DND-41 (cell line): ENCODE results near the gene CPNE5.

Experiments used
- ATAC-seq: fragments of 200-7000 bp; cut with Tn5 transposase; 3 replicates; pipeline ENCODE4 v1.9.1; 2021; ENCODE audit warnings: low read depth; ENCODE audit not compliant: insufficient read depth
- DNase-seq: peaks from one replicate; pipeline ENCODE4 v3.0.0-alpha.2; 2020
- H2AFZ ChIP-seq: 2 replicates; pipeline ENCODE4 v1.6.0; 2012; ENCODE audit warnings: low read depth, low read length
- H3K27ac ChIP-seq: 2 replicates; pipeline ENCODE4 v1.5.1; 2012; ENCODE audit warnings: low read length, inconsistent platforms
- H3K27me3 ChIP-seq: fragments of 200-600 bp; sonication (generic); 2 replicates; pipeline ENCODE4 v1.6.0; 2012; ENCODE audit warnings: low read length, mild to moderate bottlenecking, inconsistent platforms; ENCODE audit not compliant: insufficient read depth, poor library complexity
- H3K36me3 ChIP-seq: 2 replicates; pipeline ENCODE4 v1.5.1; 2012; ENCODE audit warnings: low read length, inconsistent platforms; ENCODE audit not compliant: insufficient read depth
- H3K4me1 ChIP-seq: 2 replicates; pipeline ENCODE4 v1.5.1; 2012; ENCODE audit warnings: mild to moderate bottlenecking, low read length; ENCODE audit not compliant: insufficient read depth
- H3K4me2 ChIP-seq: 2 replicates; pipeline ENCODE4 v1.6.0; 2012; ENCODE audit warnings: mild to moderate bottlenecking, moderate library complexity, low read length, inconsistent platforms; ENCODE audit not compliant: insufficient read depth
- H3K4me3 ChIP-seq, 2 experiments: fragments of 200-600 bp in 1 of 2; shearing (Covaris generic) in 1 of 2; 2 replicates each; pipeline ENCODE4 v1.5.1; 2012 to 2016; ENCODE audit warnings: inconsistent platforms in 2 of 2, low read length in 2 of 2, mild to moderate bottlenecking in 2 of 2, low read depth in 1 of 2, moderate library complexity in 1 of 2
- H3K79me2 ChIP-seq: 2 replicates; pipeline ENCODE4 v1.6.0; 2012; ENCODE audit warnings: low read length, inconsistent platforms; ENCODE audit not compliant: insufficient read depth
- H3K9ac ChIP-seq: 2 replicates; pipeline ENCODE4 v1.6.0; 2012; ENCODE audit warnings: low read depth, mild to moderate bottlenecking, inconsistent platforms, low read length, moderate library complexity
- H3K9me3 ChIP-seq: 2 replicates; pipeline ENCODE4 v1.5.1; 2012; ENCODE audit warnings: low read length, moderate library complexity, mild to moderate bottlenecking, inconsistent platforms; ENCODE audit not compliant: insufficient read depth, severe bottlenecking
- H4K20me1 ChIP-seq: 2 replicates; pipeline ENCODE4 v1.6.0; 2012; ENCODE audit warnings: low read length; ENCODE audit not compliant: insufficient read depth
- CTCF ChIP-seq: IDR thresholded peaks from 2 replicates; pipeline ENCODE4 v1.5.1; 2012; ENCODE audit warnings: borderline replicate concordance, low read length, moderate library complexity, mild to moderate bottlenecking; ENCODE audit not compliant: poor library complexity, severe bottlenecking; ENCODE audit errors: extremely low read depth
- EZH2 ChIP-seq: IDR thresholded peaks from 3 replicates; pipeline ENCODE4 v1.6.1; 2012; ENCODE audit warnings: borderline replicate concordance, low read depth, mild to moderate bottlenecking, moderate library complexity, low read length, inconsistent platforms; ENCODE audit not compliant: severe bottlenecking

Gene CPNE5

GRCh38 chr6:36722365-36722764 is 116.9 kb downstream of the CPNE5 start:
- no peaks in the 10 kb centered on the region for H3K9me3 ChIP-seq
- DNase-seq (no peak), ATAC-seq (no peak)
- H3K4me3 ChIP-seq: no peak overlapping the region
- no peak overlapping the region for H3K27ac ChIP-seq
- H3K4me1 ChIP-seq: peaks cover under 1% of the 10 kb centered on the region; the same call in 1 of the 2 replicates
- no peaks in the 10 kb centered on the region for H4K20me1 ChIP-seq
- H3K79me2 ChIP-seq: no peaks in the 10 kb centered on the region
- no peaks in the 10 kb centered on the region for H3K36me3 ChIP-seq
- no peak overlapping the region for H2AFZ ChIP-seq
- H3K9ac ChIP-seq: no peak overlapping the region
- no peak overlapping the region for H3K4me2 ChIP-seq
- TF ChIP-seq CTCF: no peak
- TF ChIP-seq EZH2: no peak
- H3K27me3 ChIP-seq: no peaks in the 10 kb centered on the region

- DNase-seq: no peak
- Histone ChIP-seq H3K27me3 (no peaks in the 10 kb centered on the region), H3K4me3 (no peak overlapping the region), H2AFZ (no peak overlapping the region), H3K27ac (no peak overlapping the region), H3K4me1 (no peaks in the 10 kb centered on the region), H3K9ac (no peak overlapping the region), H3K4me2 (no peak overlapping the region), H3K36me3 (no peaks in the 10 kb centered on the region), H3K79me2 (no peaks in the 10 kb centered on the region), H3K9me3 (no peaks in the 10 kb centered on the region), H4K20me1 (no peaks in the 10 kb centered on the region)
- TF ChIP-seq EZH2: no peak
- no peak for TF ChIP-seq CTCF
- ATAC-seq: no peak
Observed at GRCh38 chr6:36721369-36722140, 117.7 kb downstream of the CPNE5 start.

GRCh38 chr6:36720251-36721141 is 118.7 kb downstream of the CPNE5 start:
- Histone ChIP-seq H3K27ac (no peak overlapping the region), H3K36me3 (no peaks in the 10 kb centered on the region), H3K27me3 (no peaks in the 10 kb centered on the region), H3K9ac (no peak overlapping the region), H4K20me1 (no peaks in the 10 kb centered on the region), H3K79me2 (no peaks in the 10 kb centered on the region), H3K4me3 (no peak overlapping the region), H2AFZ (no peak overlapping the region), H3K4me1 (no peaks in the 10 kb centered on the region), H3K9me3 (no peaks in the 10 kb centered on the region), H3K4me2 (no peak overlapping the region)
- TF ChIP-seq CTCF (no peak), EZH2 (no peak)
- ATAC-seq (no peak), DNase-seq (no peak)
